Retinal pigment epithelial cell (primary cell): ENCODE results near the gene RUNX3.

Experiments used
- DNase-seq: peaks from one replicate; pipeline ENCODE4 v3.0.0-alpha.2; 2010; ENCODE audit warnings: low read depth
- H3K4me3 ChIP-seq: 2 replicates; pipeline ENCODE4 v1.5.1; 2011; ENCODE audit warnings: mild to moderate bottlenecking, low read length, control low read depth, moderate library complexity
- CTCF ChIP-seq: conservative IDR thresholded peaks from 2 replicates; pipeline ENCODE4 v1.5.1; 2011; ENCODE audit warnings: low read depth, low read length, control low read depth, inconsistent platforms

RUNX3 gene

GRCh38 chr1:24920533-24920925 is 9.5 kb downstream of the RUNX3 start:
- no peak for DNase-seq
- H3K4me3 ChIP-seq, result no peak overlapping the region
- TF ChIP-seq CTCF, result no peak

- H3K4me3 ChIP-seq, result no peak overlapping the region
- no peak for TF ChIP-seq CTCF
- DNase-seq, result no peak
These were observed 10.1 kb downstream of the RUNX3 start for GRCh38 chr1:24919791-24920532.

- no peak for TF ChIP-seq CTCF
- H3K4me3 ChIP-seq, result no peak overlapping the region
- DNase-seq, result no peak
These were observed 11.0 kb downstream of the RUNX3 start for GRCh38 chr1:24918995-24919605.

GRCh38 chr1:24918370-24918769 is 11.7 kb downstream of the RUNX3 start:
- no peak for TF ChIP-seq CTCF
- H3K4me3 ChIP-seq, result no peak overlapping the region
- no peak for DNase-seq

- no peak for DNase-seq
- no peak overlapping the region for H3K4me3 ChIP-seq
- no peak for TF ChIP-seq CTCF
These were observed 12.6 kb downstream of the RUNX3 start for GRCh38 chr1:24917327-24918074.

- H3K4me3 ChIP-seq, result no peak overlapping the region
- TF ChIP-seq CTCF, result no peak
- DNase-seq, result no peak
These were observed 14.1 kb downstream of the RUNX3 start for GRCh38 chr1:24915816-24916602.
